ENCODE results near the gene DESI1. TPM values are rescaled to one million over a fixed set of nuclear protein-coding genes. Genes with fewer than 3 reads are reported as not detected.
A peak's percentile ranks its signal among the peaks of the same experiment; 100 is the strongest.

DESI1 gene
- total and polyA plus RNA-seq, 2 donors (not counting 1 experiment from before 2014, with no cell fraction given): 17.3 to 26.3 TPM

- DNase-seq (no peak), ATAC-seq (ENCODE audit: low read depth) (no peak)
- H3K27me3 Mint-ChIP-seq: no peaks in the 10 kb centered on the region
- CTCF ChIA-PET: interaction anchor here (0.6 to 1.5 kb wide), 6 partner anchors 10 to 360 kb away, joined by 3 to 5 read pairs (median 4); partner anchors contain the start of gene POLR3H
- WGBS (ENCODE audit: insufficient coverage): 95% methylated on average over 3 of the region's 5 CpGs
- Histone ChIP-seq H4K20me1 (ENCODE audit: control insufficient read depth, insufficient read depth, low read length, poor library complexity, severe bottlenecking) (no peaks in the 10 kb centered on the region), H3K9ac (ENCODE audit: low read length) (no peak overlapping the region), H3K4me2 (replicated peaks; ENCODE audit: low read depth, low read length, poor library complexity, severe bottlenecking) (no peak overlapping the region), H3K79me2 (ENCODE audit: control insufficient read depth, insufficient read depth, low read length) (no peaks in the 10 kb centered on the region), H3K4me1 (ENCODE audit: control insufficient read depth in 2 of 2, insufficient read depth in 2 of 2, low read length in 2 of 2) (no peaks in the 10 kb centered on the region), H2AFZ (ENCODE audit: insufficient read depth, low read depth, low read length, poor library complexity, severe bottlenecking) (no peak overlapping the region), H3K27me3 (replicated peaks in 1 of 4; ENCODE audit: control extremely low read depth in 1 of 4, control insufficient read depth in 3 of 4, insufficient read depth in 4 of 4, low read length in 3 of 4) (no peaks in the 10 kb centered on the region), H3K27ac (ENCODE audit: low read length in 2 of 2) (no peak overlapping the region), H3K9me3 (ENCODE audit: control extremely low read depth in 1 of 3, control insufficient read depth in 2 of 3, insufficient read depth in 1 of 3, low read length in 2 of 3) (no peaks in the 10 kb centered on the region), H3K4me3 (ENCODE audit: control extremely low read depth in 1 of 5, extremely low read depth in 1 of 5, insufficient read depth in 1 of 5, low read depth in 2 of 5, low read length in 4 of 5) (no peak overlapping the region), H3K36me3 (replicated peaks in 1 of 2; ENCODE audit: control extremely low read depth in 1 of 2, control insufficient read depth in 1 of 2, extremely low read depth in 1 of 2, insufficient read depth in 2 of 2, low read length in 1 of 2) (peaks cover 0 to 20% of the 10 kb centered on the region in 2 experiments)
- H3K4me1 Mint-ChIP-seq: no peaks in the 10 kb centered on the region
- H3K9me3 Mint-ChIP-seq (ENCODE audit: insufficient read depth): no peaks in the 10 kb centered on the region
- no peak for TF ChIP-seq CTCF (IDR thresholded peaks at IDR 0.05)
- no peak for TF ChIP-seq EZH2 (IDR thresholded peaks at IDR 0.05; ENCODE audit: borderline replicate concordance, insufficient read depth, low read depth, low read length, poor library complexity, severe bottlenecking)
- intact Hi-C loops (cut with micrococcal nuclease): no loop called here
- H3K4me3 Mint-ChIP-seq: no peak overlapping the region
- no peak overlapping the region for H3K27ac Mint-ChIP-seq
- POLR2A ChIA-PET: no interaction called here
Measured at GRCh38 chr22:41598081-41598480, 22.8 kb downstream of the DESI1 start.

- Mint-ChIP-seq H3K27ac (no peak overlapping the region), H3K4me3 (no peak overlapping the region), H3K27me3 (no peaks in the 10 kb centered on the region), H3K4me1 (no peaks in the 10 kb centered on the region), H3K9me3 (ENCODE audit: insufficient read depth) (no peaks in the 10 kb centered on the region)
- Histone ChIP-seq H3K27me3 (replicated peaks in 1 of 4; ENCODE audit: control extremely low read depth in 1 of 4, control insufficient read depth in 3 of 4, insufficient read depth in 4 of 4, low read length in 3 of 4) (no peaks in the 10 kb centered on the region), H3K4me3 (ENCODE audit: control extremely low read depth in 1 of 5, extremely low read depth in 1 of 5, insufficient read depth in 1 of 5, low read depth in 2 of 5, low read length in 4 of 5) (no peak overlapping the region), H3K4me2 (replicated peaks; ENCODE audit: low read depth, low read length, poor library complexity, severe bottlenecking) (no peak overlapping the region), H4K20me1 (ENCODE audit: control insufficient read depth, insufficient read depth, low read length, poor library complexity, severe bottlenecking) (no peaks in the 10 kb centered on the region), H3K79me2 (ENCODE audit: control insufficient read depth, insufficient read depth, low read length) (no peaks in the 10 kb centered on the region), H3K9me3 (ENCODE audit: control extremely low read depth in 1 of 3, control insufficient read depth in 2 of 3, insufficient read depth in 1 of 3, low read length in 2 of 3) (no peaks in the 10 kb centered on the region), H3K4me1 (ENCODE audit: control insufficient read depth in 2 of 2, insufficient read depth in 2 of 2, low read length in 2 of 2) (no peaks in the 10 kb centered on the region), H3K27ac (ENCODE audit: low read length in 2 of 2) (no peak overlapping the region), H2AFZ (ENCODE audit: insufficient read depth, low read depth, low read length, poor library complexity, severe bottlenecking) (no peak overlapping the region), H3K9ac (ENCODE audit: low read length) (no peak overlapping the region), H3K36me3 (replicated peaks in 1 of 2; ENCODE audit: control extremely low read depth in 1 of 2, control insufficient read depth in 1 of 2, extremely low read depth in 1 of 2, insufficient read depth in 2 of 2, low read length in 1 of 2) (peaks cover 0 to 15% of the 10 kb centered on the region in 2 experiments)
- ChIA-PET POLR2A (no interaction called here), CTCF (interaction anchor here (0.6 to 1.5 kb wide), 8 partner anchors 10 to 360 kb away, joined by 3 to 5 read pairs (median 3); partner anchors contain the start of gene POLR3H)
- 100% methylated on average over 1 of the region's 2 CpGs for WGBS (ENCODE audit: insufficient coverage)
- DNase-seq (no peak), ATAC-seq (ENCODE audit: low read depth) (no peak)
- no peak for TF ChIP-seq EZH2 (IDR thresholded peaks at IDR 0.05; ENCODE audit: borderline replicate concordance, insufficient read depth, low read depth, low read length, poor library complexity, severe bottlenecking)
- TF ChIP-seq CTCF (IDR thresholded peaks at IDR 0.05): peak; percentile 3
- intact Hi-C loops (cut with micrococcal nuclease): no loop called here
Measured at GRCh38 chr22:41597635-41597953, 23.2 kb downstream of the DESI1 start.

All from B cell (primary cell).